GM23338 (cell line): ENCODE results near the gene VPREB3. TPM values are rescaled to one million over a fixed set of nuclear protein-coding genes. Genes with fewer than 3 reads are reported as not detected.

Experiments
- ATAC-seq: fragments of 200-7000 bp; cut with Tn5 transposase; 3 replicates; pipeline ENCODE4 v1.9.1; 2020
- DNase-seq: peaks from one replicate; pipeline ENCODE4 v3.0.0-alpha.2; 2015; ENCODE audit warnings: low spot score
- H2AFZ ChIP-seq: fragments of 200-600 bp; sonication (generic); 2 replicates; pipeline ENCODE4 v1.8.0; 2016; ENCODE audit warnings: antibody characterized with exemption, mild to moderate bottlenecking, moderate library complexity
- H3F3A ChIP-seq: fragments of 200-600 bp; sonication (generic); replicated peaks from 2 replicates; pipeline ENCODE4 v1.8.0; 2017; ENCODE audit warnings: antibody characterized with exemption, mixed run types, low read depth
- H3K27ac ChIP-seq: fragments of 200-600 bp; sonication (generic); 2 replicates; pipeline ENCODE4 v1.6.1; 2016; ENCODE audit warnings: low read depth
- H3K27me3 ChIP-seq: fragments of 200-600 bp; sonication (generic); 2 replicates; pipeline ENCODE4 v1.8.0; 2016; ENCODE audit warnings: mild to moderate bottlenecking, mixed run types, moderate library complexity; ENCODE audit not compliant: insufficient read depth
- H3K36me3 ChIP-seq: fragments of 200-600 bp; sonication (generic); 2 replicates; pipeline ENCODE4 v1.8.0; 2016; ENCODE audit warnings: mild to moderate bottlenecking; ENCODE audit not compliant: insufficient read depth
- H3K4me1 ChIP-seq: fragments of 200-600 bp; sonication (generic); 2 replicates; pipeline ENCODE4 v1.8.0; 2016; ENCODE audit warnings: mild to moderate bottlenecking, moderate library complexity; ENCODE audit not compliant: insufficient read depth
- H3K4me2 ChIP-seq: fragments of 200-600 bp; sonication (generic); 2 replicates; pipeline ENCODE4 v1.7.1; 2017; ENCODE audit warnings: mixed run types
- H3K4me3 ChIP-seq: fragments of 200-600 bp; sonication (generic); 2 replicates; pipeline ENCODE4 v1.6.1; 2016; ENCODE audit warnings: mixed run types
- H3K79me2 ChIP-seq: fragments of 200-600 bp; sonication (generic); replicated peaks from 2 replicates; pipeline ENCODE4 v1.8.0; 2017; ENCODE audit warnings: mild to moderate bottlenecking; ENCODE audit not compliant: insufficient read depth
- H3K9me2 ChIP-seq: fragments of 200-600 bp; sonication (generic); 2 replicates; pipeline ENCODE4 v1.8.0; 2017; ENCODE audit not compliant: insufficient read depth
- H4K20me1 ChIP-seq: fragments of 200-600 bp; sonication (generic); replicated peaks from 2 replicates; pipeline ENCODE4 v1.8.0; 2017; ENCODE audit warnings: mild to moderate bottlenecking; ENCODE audit not compliant: insufficient read depth
- H3K27ac Mint-ChIP-seq: 2 replicates; pipeline ENCODE4 v1.8.0; 2020; ENCODE audit warnings: inconsistent platforms, mild to moderate bottlenecking, moderate library complexity, mixed read lengths
- H3K27me3 Mint-ChIP-seq: 3 replicates; pipeline ENCODE4 v1.8.0; 2022; ENCODE audit warnings: low read depth, mild to moderate bottlenecking, moderate library complexity, mixed read lengths, inconsistent platforms; ENCODE audit not compliant: insufficient read depth, poor library complexity
- H3K36me3 Mint-ChIP-seq: 3 replicates; pipeline ENCODE4 v1.8.0; 2021; ENCODE audit warnings: low read depth, mild to moderate bottlenecking, inconsistent platforms, moderate library complexity, mixed read lengths
- H3K4me1 Mint-ChIP-seq: 3 replicates; pipeline ENCODE4 v1.8.0; 2020; ENCODE audit warnings: mild to moderate bottlenecking, inconsistent platforms, mixed read lengths
- H3K4me3 Mint-ChIP-seq: 3 replicates; pipeline ENCODE4 v1.8.0; 2021; ENCODE audit warnings: moderate library complexity, mild to moderate bottlenecking, inconsistent platforms, mixed read lengths
- H3K9me3 Mint-ChIP-seq: 3 replicates; pipeline ENCODE4 v1.8.0; 2020; ENCODE audit warnings: moderate library complexity, mild to moderate bottlenecking, inconsistent platforms, mixed read lengths
- CREB1 ChIP-seq: fragments of 250-450 bp; sonication (Bioruptor Pico); IDR thresholded peaks from 2 replicates; pipeline ENCODE4 v1.5.0; 2020; ENCODE audit warnings: low read depth, mild to moderate bottlenecking, moderate library complexity
- ETS1 ChIP-seq: IDR thresholded peaks from 2 replicates; pipeline ENCODE4 v1.6.1; 2016; ENCODE audit warnings: antibody characterized with exemption
- EZH2 ChIP-seq: fragments of 200-600 bp; sonication (generic); IDR thresholded peaks from one replicate; pipeline ENCODE4 v1.8.0; 2017; ENCODE audit warnings: antibody characterized with exemption, mild to moderate bottlenecking, low read depth; ENCODE audit not compliant: unreplicated experiment
- EZH2phosphoT487 ChIP-seq: fragments of 200-600 bp; sonication (generic); IDR thresholded peaks from one replicate; pipeline ENCODE4 v1.8.1; 2018; ENCODE audit warnings: antibody characterized with exemption; ENCODE audit not compliant: unreplicated experiment
- JUNB ChIP-seq: IDR thresholded peaks from one replicate; pipeline ENCODE4 v1.6.1; 2016; ENCODE audit warnings: antibody characterized with exemption; ENCODE audit not compliant: unreplicated experiment
- NANOG ChIP-seq: IDR thresholded peaks from 2 replicates; pipeline ENCODE4 v1.6.1; 2016; ENCODE audit warnings: antibody characterized with exemption, borderline replicate concordance
- POLR2AphosphoS5 ChIP-seq: IDR thresholded peaks from 2 replicates; pipeline ENCODE4 v1.6.1; 2016; ENCODE audit warnings: antibody characterized with exemption, low read depth
- REST ChIP-seq: IDR thresholded peaks from one replicate; pipeline ENCODE4 v1.6.1; 2018; ENCODE audit warnings: antibody characterized with exemption; ENCODE audit not compliant: unreplicated experiment
- STAT1 ChIP-seq: IDR thresholded peaks from one replicate; pipeline ENCODE4 v1.6.1; 2016; ENCODE audit warnings: antibody characterized with exemption; ENCODE audit not compliant: unreplicated experiment
- ZNF114 ChIP-seq: fragments of 250-450 bp; sonication (Bioruptor Pico); IDR thresholded peaks from 2 replicates; pipeline ENCODE4 v1.5.0; 2020; ENCODE audit warnings: mild to moderate bottlenecking, moderate library complexity
- ZNF331 ChIP-seq: fragments of 250-450 bp; sonication (Bioruptor Pico); IDR thresholded peaks from 2 replicates; pipeline ENCODE4 v1.5.0; 2020; ENCODE audit warnings: low read depth, mild to moderate bottlenecking, moderate library complexity
- long read RNA-seq: library from polyadenylated mRNA; unstranded; transcript quantifications from one replicate; pipeline ENCODE4 v2.0.0, GENCODE V29; 2020; ENCODE audit not compliant: unreplicated experiment
- polyA plus RNA-seq: library from polyadenylated mRNA; unstranded; fragments of >200 nt; fragmentation: Nextera tagmentation; extraction: Ambion mirVana; gene quantifications from 2 replicates; pipeline ENCODE4 v1.2.1, GENCODE V29; 2016
- total RNA-seq: library from RNA; depleted of rRNA; stranded (reverse); fragments of >200 nt; shearing (Covaris generic); gene quantifications from 2 replicates; pipeline ENCODE4 v1.2.3, GENCODE V29; 2014; rRNA removed

VPREB3 gene
- total RNA-seq (not detected in 2 replicates), polyA plus RNA-seq (1.1 and 2.1 TPM in 2 replicates)
- long read RNA-seq = 0 reads

GRCh38 chr22:23754220-23754919 is at the start of gene VPREB3:
TSS of gene VPREB3 (minus strand) at chr22:23754425. CDS start at chr22:23754363, 62 bp downstream.
- no peaks in the 10 kb centered on the region for H3K79me2 ChIP-seq
- no peaks in the 10 kb centered on the region for H3K27me3 ChIP-seq
- peak within 1 kb of the TSS; percentile 74; the same call in 1 of the 2 replicates for H2AFZ ChIP-seq
- no peak for TF ChIP-seq STAT1
- no peak for TF ChIP-seq CREB1 (CRISPR knock-in tag)
- TF ChIP-seq NANOG = no peak
- TF ChIP-seq EZH2phosphoT487 = no peak
- TF ChIP-seq ETS1 = no peak
- H3K36me3 ChIP-seq = no peaks in the 10 kb centered on the region
- H3F3A ChIP-seq = 0 out of 2 replicates have a peak, but pooled peaks cover 5% of the 10 kb centered on the region
- Mint-ChIP-seq H3K4me3 (no peak within 1 kb of the TSS), H3K4me1 (peaks cover 34% of the 10 kb centered on the region), H3K27me3 (peaks cover 13% of the 10 kb centered on the region), H3K27ac (no peak within 1 kb of the TSS), H3K9me3 (no peaks in the 10 kb centered on the region), H3K36me3 (no peaks in the 10 kb centered on the region)
- H3K4me2 ChIP-seq = no peak within 1 kb of the TSS
- ATAC-seq = peak; percentile 7
- no peaks in the 10 kb centered on the region for H3K9me2 ChIP-seq
- H4K20me1 ChIP-seq = no peaks in the 10 kb centered on the region
- DNase-seq = peak; percentile 41
- no peak within 1 kb of the TSS for H3K27ac ChIP-seq
- peaks cover 18% of the 10 kb centered on the region for H3K4me1 ChIP-seq
- no peak within 1 kb of the TSS for H3K4me3 ChIP-seq

GRCh38 chr22:23803001-23803819 is 49.0 kb upstream of the VPREB3 start:
- H3K27me3 Mint-ChIP-seq = no peaks in the 10 kb centered on the region
- Histone ChIP-seq H3K4me3 (no peak overlapping the region), H3K9me2 (no peaks in the 10 kb centered on the region), H3K27me3 (no peaks in the 10 kb centered on the region), H3F3A (no peaks in the 10 kb centered on the region; the same call in 1 of the 2 replicates), H2AFZ (no peak overlapping the region), H3K36me3 (peaks cover 37% of the 10 kb centered on the region), H3K79me2 (no peaks in the 10 kb centered on the region), H3K4me1 (no peaks in the 10 kb centered on the region), H3K27ac (no peak overlapping the region), H4K20me1 (peaks cover 5% of the 10 kb centered on the region), H3K4me2 (no peak overlapping the region)
- H3K36me3 Mint-ChIP-seq = peaks cover 90% of the 10 kb centered on the region
- ATAC-seq (no peak), DNase-seq (no peak)
- no peaks in the 10 kb centered on the region; the same call in 2 of the 3 replicates for H3K9me3 Mint-ChIP-seq
- no peak overlapping the region for H3K27ac Mint-ChIP-seq
- peaks cover 3% of the 10 kb centered on the region; the same call in 1 of the 3 replicates for H3K4me1 Mint-ChIP-seq
- no peak overlapping the region for H3K4me3 Mint-ChIP-seq
- TF ChIP-seq POLR2AphosphoS5 = no peak
- no peak for TF ChIP-seq ZNF331 (CRISPR knock-in tag)
- TF ChIP-seq EZH2phosphoT487 = no peak
- no peak for TF ChIP-seq REST
- TF ChIP-seq JUNB = no peak
- no peak for TF ChIP-seq CREB1 (CRISPR knock-in tag)
- no peak for TF ChIP-seq EZH2
- no peak for TF ChIP-seq ZNF114 (CRISPR knock-in tag)
